Activated naive CD4-positive, alpha-beta T cell (primary cell): ENCODE data around the gene PERCC1.

Experiments used
- DNase-seq, 4 experiments: peaks; one replicate each; lab custom pipeline; 2025; lab: John Stamatoyannopoulos, UW

The PERCC1 gene

DNA sequence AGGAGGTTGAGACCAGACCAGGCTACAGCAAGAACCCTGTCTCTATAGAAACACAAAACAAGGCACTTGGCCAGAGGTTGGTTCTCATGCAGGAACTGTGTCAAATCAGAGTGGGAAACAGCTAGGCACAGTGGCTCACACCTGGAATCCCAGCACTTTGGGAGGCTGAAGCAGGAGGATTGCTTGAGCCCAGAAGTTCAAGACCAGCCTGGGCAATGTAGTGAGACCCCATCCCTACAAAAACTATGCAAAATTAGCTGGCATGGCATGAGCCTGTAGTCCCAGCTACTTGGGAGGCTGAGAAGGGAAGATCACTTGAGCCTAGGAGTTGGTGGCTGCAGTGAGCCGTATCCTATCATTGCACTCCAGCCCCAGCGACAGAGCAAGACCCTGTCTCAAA, 18.0 kb upstream of the PERCC1 start:
- DNase-seq, result no peak

DNA sequence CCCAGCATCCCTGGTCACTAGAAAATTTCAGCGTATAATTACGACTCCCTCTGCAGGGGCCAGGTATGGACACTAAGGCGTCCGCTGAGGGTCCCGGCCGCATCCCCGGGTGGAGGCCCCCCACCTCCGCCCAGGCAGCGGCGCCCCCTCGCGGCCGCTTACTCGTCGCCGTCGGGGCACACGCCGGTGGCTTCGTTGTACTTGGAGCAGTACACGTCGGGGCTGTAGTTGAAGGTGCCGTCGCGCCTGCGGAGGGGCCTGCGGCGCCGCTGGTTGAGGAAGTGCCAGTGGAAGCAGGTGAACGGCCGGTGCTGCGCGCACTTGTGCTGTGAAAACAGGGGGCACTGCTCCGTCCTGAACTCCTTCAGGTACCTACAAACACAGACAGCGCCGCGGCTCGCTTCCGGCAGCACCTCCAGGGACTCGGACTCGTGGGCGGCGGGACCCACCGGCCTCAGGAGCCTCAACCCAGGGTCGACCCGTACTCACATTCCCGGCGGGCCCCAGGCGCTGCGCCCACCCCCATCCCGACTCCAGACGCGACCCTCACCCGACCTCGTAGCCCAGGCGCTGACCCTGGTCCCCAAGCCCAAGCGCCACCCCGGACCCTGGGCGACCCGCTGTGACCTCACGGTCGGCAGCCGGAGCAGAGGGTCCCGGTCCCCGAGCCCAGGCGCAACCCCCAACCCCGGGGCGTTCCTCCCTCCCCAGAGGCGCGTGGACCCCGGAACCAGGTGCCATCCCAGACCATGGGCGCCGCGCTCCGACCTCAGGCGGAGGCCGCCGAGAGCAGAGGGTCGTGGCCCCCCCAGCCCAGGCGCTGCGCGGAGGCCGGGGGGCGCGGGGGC, 17.0 kb upstream of the PERCC1 start:
- peak; percentile 29 to 65 (median 36) for DNase-seq

DNA sequence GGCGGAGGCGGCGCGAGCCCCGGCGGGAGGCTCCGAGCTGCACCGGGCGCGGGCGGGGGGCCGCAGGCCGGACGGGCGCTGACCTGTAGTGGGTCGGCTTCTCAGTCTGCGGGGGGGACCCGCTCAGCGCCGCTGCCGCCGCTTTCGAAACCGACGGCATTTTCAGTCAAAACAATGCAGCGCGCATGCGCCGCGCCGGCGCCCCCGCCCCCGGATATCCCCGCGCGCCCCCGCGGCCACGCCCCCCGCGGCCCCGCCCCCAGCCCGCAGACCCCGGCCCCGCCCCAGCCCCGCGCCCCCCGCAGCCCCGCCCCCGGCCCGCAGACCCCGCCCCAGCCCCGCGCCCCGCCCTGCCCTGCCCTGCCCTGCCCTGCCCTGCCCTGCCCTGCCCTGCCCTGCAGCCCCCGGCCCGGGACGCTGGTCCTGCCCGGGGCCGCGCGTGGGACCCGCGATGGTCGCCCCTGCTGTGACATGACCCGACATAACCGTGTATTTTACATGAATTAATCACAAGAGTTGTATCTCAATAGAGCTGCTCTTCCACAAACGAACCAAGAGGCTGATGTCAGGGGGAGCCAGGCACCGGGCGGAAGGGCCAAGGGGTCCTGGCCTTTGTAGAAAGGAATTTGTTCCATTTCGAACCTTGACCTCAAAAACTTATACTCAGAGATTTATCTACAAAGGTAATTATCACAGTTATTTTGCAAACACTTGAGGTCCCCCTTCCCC, 16.2 kb upstream of the PERCC1 start, which contains the start of gene UNKL:
UNKL (minus strand) TSS at position 173 of the 729 bp plus-strand sequence; CDS start at position 160, 13 bp downstream.
- peak; percentile 46 to 91 (median 78) for DNase-seq

DNA sequence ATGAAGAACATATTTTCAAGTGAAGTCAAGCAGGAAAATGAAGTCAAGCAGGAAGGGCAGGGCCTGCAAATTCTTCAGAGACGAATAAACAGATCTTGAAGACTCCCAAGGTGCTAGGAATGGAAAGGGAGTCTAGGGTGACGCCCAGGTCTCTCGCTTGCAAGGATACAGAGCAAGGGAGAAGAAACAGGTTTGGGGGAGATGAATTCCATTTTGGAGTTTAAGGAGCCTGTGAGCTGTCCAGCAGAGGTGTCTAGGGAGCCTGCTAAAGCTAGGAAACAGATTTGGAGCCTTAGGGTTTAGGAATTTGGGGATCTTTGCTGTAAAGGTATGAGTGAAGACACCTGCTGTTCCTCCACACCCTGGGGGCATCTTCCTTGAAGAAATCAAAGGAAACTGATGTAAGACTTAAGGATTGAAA, 14.3 kb upstream of the PERCC1 start:
- DNase-seq, result no peak

DNA sequence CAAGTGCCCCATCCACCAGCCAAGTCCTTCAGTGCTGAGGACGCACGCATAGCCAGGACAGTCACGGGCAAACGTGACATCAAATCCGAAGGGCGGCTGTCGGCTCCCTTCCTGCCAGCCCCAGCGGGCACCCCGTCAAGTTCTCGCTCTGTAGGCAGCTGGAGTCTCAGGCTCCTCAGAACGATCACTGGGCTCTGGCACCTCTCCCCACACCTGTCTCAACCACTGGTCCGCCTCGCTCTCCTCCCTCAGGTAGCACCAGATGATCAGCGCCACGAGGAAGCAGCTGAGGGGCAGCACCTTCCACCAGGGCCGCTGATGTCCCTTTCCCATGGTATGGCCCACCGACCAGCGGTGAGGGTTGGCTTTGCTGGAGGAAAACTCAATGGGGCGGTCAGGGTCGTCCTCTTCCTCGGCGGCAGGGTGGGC, 10.8 kb upstream of the PERCC1 start:
- DNase-seq, result no peak

DNA sequence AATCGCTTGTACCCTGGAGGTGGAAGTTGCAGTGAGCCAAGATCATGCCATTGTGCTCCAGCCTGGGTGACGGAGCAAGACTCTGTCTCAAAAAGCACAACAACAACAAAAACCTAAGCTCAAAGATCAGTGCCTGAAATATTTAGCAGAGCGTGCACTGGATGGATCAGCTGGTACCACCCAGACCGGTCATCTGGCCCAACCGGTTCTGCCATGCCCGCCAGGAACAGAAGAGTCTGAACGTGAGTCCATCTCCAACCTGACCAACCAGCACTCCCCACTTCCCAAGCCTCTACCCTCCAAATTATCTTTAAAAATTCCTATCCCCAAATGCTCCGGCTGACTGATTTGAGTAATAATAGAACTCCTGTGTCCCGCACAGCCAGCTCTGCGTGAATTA, 8.8 kb upstream of the PERCC1 start:
- no peak for DNase-seq

DNA sequence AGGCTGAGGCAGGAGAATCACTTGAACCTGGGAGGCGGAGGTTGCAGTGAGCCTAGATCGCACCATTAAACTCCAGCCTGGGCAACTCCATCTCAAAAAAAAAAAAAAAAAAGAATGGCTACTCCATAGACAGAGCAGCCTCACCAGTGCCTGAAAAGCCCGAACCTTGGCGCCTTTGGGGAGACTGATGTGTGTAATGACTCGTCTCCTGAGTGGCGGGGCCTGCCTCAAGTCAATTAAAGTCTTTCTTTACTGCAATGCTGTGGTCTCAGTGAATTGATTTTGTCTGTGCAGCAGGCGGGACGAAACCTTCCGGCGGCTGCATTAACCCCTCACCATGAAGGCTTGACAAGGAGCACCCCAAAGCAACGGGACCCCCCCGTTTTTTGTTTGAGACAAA, 6.8 kb upstream of the PERCC1 start:
- DNase-seq, result no peak

DNA sequence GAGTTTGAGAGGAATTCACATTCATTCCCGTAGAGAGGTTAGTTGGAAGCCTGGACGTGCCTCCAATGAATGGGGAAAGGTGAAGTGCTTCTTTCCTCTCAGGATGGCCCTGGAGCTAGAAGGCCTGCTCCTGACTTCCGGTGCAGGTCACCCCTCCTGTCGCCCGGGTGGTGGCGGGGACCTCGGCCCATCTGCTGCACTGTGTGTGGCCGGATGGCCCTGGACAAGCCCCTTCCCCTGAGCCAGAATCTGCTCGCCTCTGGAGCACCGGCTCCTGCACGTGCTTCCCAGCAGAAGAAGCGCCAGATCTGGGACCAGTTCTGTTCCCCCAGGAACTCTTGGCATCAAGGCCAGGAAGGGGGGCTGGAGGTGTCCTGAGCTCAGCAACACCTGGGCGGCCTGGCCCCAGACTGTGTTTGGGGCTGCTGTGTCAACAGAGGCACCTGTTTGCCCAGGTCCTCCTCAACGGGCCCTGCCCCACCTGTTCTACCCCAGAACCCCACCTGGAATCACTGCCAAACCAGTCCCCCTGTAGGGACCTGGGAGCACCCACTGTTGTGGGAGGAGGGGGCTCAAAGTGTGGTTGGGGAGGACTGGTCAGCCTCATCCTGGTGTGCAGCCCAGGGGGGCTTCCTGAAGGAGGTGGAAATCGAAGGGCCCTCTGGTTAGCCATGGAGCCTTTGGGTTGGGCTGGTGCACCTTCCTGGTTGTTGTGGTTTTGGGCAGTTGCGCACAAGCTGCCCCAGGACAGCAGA, 5.1 kb upstream of the PERCC1 start:
- DNase-seq, result no peak

DNA sequence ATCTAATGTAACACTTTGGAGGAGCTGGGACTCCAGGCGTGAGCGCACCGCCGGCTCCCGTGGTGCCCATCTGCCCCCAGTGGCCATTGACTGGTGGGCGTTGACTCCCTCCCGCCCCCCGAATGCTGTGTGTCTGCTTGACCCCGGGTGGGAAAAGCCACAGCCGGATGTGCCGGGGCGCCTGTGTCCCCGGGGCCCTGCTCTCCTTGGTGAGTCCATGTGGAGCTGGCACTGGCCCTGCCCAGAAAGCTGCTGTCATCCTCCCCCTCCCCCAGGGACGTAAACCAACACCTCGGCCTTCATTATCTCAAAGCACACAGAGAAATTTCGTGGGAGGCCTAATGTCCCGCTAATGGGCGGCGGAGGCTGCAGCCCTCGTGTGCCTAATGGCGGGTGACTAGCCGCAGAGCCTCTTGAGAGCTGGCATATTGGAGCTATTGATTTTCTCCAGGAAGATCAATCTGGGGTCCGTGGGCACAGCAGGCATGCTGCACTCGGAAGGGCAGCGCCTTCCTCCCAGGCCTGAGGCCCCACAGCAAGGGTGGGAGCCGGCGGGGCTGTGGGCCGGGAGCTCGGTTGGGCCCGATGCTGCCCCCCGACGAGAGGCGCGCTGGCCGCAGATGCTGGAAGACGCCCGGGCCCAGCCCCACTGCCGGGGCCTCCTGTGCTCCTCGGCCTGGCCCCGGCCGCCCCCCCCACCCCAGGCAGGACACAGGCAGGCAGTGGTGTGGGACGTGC, 4.0 kb upstream of the PERCC1 start:
- no peak for DNase-seq

DNA sequence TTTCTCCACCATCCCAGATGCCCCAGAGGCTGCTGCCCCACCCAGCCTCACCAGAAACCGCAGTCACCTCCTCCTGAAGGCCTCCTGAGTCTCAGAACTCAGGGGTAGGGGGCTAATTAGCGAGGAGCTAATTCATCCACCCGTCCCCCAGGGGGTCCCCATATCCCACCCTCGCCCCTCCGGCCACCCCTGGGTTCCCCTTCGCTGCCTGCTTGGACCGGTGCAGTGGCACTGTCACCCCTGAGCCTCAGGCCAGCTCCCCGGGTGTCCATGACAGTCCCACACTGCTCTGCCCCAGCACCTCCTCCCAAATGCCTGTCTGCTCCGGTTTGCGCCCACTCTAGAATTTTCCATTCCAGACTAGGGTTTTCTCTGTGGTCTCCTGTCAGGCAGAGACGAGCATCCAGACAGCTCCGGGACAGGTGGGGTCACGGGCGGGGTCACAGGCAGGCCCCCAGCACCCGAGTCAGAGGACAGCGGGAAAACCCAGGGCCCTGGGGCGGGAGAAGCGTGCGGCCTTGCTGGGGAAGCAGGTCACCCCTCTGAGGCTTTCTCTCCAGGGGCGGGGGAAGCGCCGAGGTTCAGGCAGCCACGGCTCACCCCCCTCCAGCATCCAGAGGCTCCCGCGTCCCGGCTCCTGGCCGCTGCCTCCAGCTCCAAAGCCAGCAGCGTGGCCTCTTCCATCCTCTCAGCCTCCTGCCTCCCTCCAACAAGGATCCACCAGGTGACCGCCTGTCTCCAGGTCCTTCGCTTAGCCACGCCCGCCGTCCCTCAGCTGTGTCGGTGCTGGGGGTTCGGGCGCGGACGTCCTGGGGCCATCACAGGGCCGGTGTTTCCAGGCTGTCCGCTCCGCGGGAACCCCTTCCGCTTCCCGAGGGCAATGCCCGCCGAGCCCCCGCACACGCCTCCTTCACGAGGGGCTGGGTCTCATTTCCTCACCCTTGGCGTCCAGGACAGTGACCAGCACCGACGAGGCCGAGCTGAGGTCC, 3.1 kb upstream of the PERCC1 start:
- no peak for DNase-seq

DNA sequence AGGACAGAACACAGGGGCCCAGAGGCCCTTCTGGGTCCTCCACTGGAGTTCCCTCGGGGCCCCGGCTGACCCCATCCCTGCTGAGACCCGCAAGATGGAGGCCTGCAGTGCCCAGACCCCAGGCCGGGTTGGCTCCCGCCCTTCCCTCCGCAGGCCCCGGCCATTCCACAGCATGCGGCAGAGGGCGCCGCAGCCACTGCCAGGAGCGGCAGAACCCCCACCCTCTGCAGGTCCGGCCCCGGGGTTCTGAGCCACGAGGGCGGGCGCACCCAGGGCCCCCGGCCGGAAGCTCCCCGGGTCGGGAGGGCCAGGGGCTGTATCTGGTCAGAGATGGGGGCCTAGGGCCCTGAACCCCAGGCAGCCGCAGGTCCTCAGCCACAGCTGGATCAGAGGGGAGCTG, 2.4 kb upstream of the PERCC1 start:
- peak in 3 of 4 experiments; percentile 9 to 31 (median 20) for DNase-seq

DNA sequence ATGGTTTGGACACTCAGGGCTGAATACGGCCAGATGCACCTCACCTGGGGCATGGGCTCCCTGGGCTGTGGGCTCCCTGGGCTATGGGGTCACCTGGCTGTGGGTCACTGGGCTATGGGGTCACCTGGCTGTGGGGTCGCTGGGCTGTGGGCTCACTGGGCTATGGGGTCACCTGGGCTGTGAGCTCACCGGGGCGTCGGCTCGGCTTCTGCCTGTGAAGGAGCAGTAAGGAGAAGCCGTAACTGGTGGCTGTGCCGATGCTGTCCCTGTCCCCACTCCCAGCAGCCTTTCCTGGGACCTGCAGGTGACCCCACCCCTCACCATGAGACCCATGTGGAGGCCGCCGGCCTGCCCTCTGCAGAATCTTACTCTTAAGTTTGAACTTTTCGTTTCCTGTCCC, 1.9 kb upstream of the PERCC1 start:
- DNase-seq, result no peak

DNA sequence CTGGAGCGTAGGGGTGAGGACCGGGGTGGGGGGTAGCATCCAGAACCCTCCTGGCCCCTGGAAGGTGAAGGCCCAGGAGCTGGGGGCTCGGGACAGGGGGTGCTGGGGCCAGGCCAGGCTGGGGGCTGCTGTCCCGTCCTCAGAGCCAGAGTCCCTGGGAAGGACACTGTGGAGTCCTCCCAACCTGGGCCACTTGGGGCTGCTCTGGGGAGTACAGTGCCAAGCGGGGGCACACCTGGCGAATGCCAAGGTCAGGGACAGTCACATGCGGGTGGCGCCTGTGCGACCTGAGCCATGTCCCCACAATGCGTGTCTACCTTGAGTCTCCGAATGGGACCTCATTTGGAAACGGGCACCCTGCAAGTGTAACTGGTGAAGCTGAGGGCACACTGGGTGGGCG, 1.2 kb upstream of the PERCC1 start:
- DNase-seq, result no peak

DNA sequence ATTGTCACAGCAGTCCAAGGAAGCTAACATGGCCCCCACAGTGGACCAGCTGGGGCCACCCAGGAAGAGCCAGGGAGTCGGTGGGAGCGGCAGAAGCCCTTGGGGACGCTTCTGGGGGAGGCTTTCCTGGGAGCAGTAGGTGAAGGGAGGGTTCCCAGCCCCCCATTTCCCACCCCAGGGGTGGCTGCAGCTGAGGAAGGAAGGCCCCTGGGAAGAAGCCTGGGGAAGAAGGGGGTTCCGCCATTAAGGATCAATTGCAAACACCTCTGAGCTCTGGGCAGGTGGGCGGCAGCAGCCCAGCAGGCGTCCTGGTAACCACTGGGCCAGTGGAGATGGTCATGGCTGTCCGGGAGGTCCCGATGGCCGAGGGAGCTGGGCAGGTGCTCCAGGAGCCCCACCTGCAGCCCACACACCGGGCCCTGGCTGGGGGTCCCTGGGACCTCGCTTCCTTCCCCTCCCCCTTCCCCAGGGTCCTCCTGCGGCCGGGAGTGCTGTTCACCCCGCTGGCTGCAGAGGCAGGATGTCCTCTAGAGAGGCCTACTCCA, 592 bp upstream of the PERCC1 start:
- no peak for DNase-seq

DNA sequence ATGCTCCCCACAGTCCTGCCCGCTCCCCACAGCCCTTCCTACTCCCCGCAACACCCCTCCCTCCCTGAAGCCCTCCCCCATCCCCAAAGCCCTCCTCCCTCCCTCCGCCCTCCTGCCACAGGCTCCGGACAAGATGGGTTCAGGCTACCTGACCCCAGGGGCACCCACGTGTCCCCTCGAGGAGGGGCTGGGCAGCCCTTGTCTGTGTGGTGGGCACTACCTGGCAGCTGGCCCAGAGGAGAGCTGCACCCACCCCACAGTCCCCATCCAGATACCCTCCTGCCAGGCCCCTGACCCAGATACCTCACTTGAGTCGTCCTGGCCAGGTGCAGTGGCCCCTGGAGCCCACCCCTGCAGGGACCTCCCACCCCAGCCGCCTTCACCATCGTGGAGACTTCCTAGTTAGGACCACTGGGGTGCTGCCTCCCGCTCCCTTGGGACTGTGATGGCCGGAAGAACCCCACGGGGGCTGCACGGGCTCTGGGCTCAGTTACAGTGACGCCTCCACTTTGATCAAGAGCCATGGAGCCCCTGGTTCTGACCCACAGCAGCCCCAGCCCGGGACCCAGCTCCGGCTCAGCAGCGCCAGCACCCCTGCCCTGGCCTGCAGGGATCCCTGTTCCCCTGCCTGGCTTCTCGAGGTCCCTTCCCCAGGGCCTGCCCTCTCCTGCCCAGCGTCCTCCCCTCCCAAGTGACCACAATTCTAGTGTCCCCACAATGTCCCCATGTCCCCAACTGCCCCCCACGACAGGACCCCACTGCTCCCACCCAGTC, 806 bp downstream of the PERCC1 start:
- no peak for DNase-seq

DNA sequence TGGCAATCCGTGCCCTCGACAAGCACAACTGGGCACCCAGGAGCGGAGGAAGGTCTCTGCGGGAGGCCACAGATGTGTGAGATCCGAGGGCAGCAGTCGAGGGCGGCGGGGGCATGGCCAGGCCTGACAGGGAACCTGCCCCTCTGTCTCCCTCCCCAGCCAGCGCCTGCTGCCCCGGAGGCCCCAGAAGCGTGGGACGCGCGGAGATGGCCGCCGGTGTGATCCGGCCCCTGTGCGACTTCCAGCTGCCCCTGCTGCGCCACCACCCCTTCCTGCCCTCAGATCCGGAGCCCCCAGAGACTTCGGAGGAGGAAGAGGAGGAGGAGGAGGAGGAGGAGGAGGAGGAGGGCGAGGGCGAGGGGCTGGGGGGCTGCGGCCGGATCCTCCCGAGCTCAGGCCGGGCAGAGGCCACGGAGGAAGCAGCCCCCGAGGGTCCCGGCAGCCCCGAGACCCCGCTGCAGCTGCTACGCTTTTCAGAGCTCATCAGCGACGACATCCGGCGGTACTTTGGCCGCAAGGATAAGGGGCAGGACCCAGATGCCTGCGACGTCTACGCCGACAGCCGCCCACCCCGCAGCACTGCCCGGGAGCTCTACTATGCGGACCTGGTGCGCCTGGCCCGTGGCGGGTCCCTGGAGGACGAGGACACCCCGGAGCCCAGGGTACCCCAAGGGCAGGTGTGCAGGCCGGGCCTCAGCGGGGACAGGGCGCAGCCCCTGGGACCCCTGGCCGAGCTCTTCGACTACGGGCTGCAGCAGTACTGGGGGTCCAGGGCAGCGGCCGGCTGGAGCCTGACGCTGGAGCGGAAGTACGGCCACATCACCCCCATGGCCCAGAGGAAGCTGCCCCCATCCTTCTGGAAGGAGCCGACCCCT, 1.7 kb downstream of the PERCC1 start:
- DNase-seq, result no peak

DNA sequence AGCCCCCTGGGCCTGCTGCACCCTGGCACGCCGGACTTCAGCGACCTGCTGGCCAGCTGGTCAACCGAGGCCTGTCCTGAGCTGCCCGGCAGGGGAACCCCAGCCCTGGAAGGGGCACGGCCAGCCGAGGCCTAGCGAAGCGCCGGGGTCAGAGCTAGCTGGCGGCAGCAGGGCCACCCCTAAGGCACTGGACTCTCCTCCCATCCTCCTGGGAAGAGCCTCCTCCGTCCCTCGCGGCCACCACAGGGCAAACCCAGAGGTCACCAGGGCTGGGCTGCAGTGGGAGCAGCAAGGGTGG, 2.3 kb downstream of the PERCC1 start:
- no peak for DNase-seq

DNA sequence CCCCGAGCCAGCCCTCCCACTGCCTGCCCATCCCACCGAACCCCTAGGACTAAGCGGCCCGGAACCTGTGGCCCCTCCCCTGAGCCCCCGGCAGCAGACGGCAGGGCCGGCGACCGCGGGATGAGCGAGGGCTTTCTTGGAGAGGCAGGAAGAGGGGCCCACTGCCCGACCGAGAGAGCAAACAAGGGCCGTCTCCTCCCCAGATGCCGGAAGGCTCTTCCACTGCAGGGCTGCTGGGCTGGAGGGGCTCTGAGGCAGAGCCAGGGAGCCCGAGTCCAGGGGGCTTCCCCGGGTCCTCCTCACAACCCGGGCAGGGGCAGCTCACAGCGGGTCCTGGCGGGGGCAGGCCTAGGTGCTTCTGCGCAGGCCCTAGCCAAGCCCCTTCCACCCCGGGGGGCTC, 2.9 kb downstream of the PERCC1 start:
- no peak for DNase-seq
